Mammary epithelial cell (primary cell): ENCODE measurements around the gene AAMP.

Experiments used
- CTCF ChIP-seq, 2 donors: IDR thresholded peaks in 1 of 2; conservative IDR thresholded peaks in 1 of 2; 2 replicates each; pipeline ENCODE4 v1.5.1; 2011 to 2012; ENCODE audit warnings: inconsistent platforms in 2 of 2, low read length in 2 of 2, mild to moderate bottlenecking in 2 of 2, control low read depth in 1 of 2, low read depth in 1 of 2; ENCODE audit not compliant: insufficient read depth in 1 of 2; ENCODE audit errors: extremely low read depth in 1 of 2
- EZH2 ChIP-seq: IDR thresholded peaks from 2 replicates; pipeline ENCODE4 v1.6.1; 2012; ENCODE audit warnings: low read length, inconsistent platforms, borderline replicate concordance

GRCh38 chr2:218317303-218317630 is 47.3 kb upstream of the AAMP start:
- TF ChIP-seq CTCF (conservative IDR thresholded peaks at IDR 0.05 in 1 of 2, IDR thresholded peaks at IDR 0.05 in 1 of 2; ENCODE audit: extremely low read depth in 1 of 2, insufficient read depth in 1 of 2, low read depth in 1 of 2, low read length in 2 of 2): no peak
- TF ChIP-seq EZH2: no peak
